Kidney (tissue), 14 donors: ENCODE data around the gene PPP6R2. TPM values are rescaled to one million over a fixed set of nuclear protein-coding genes. Genes with fewer than 3 reads are reported as not detected.

ENCODE experiments used
- DNase-seq, 5 donors: peaks; one replicate each; pipeline ENCODE4 v3.0.0-alpha.2; 2013 to 2020
- FAIRE-seq: peaks from 2 replicates; lab custom pipeline; 2012; peaks lifted over from hg19 to GRCh38; lab: Jason Lieb, UNC
- H3K27ac ChIP-seq, 2 donors: one replicate each; pipeline ENCODE4 v1.7.0; 2013; ENCODE audit warnings: low read depth in 2 of 2, low read length in 2 of 2, inconsistent platforms in 1 of 2
- H3K27me3 ChIP-seq: one replicate; pipeline ENCODE4 v1.7.1; 2013; ENCODE audit warnings: low read length, inconsistent platforms; ENCODE audit not compliant: control insufficient read depth, insufficient read depth
- H3K36me3 ChIP-seq, 3 donors: one replicate each; pipeline versions ENCODE4 v1.7.0 to v1.7.1; 2013; ENCODE audit warnings: low read length in 3 of 3, control low read depth in 1 of 3, inconsistent platforms in 1 of 3; ENCODE audit not compliant: insufficient read depth in 3 of 3, control insufficient read depth in 2 of 3
- H3K4me1 ChIP-seq, 3 donors: one replicate each; pipeline versions ENCODE4 v1.7.0 to v1.7.1; 2013; ENCODE audit warnings: low read length in 3 of 3, inconsistent platforms in 1 of 3, low read depth in 1 of 3; ENCODE audit not compliant: control insufficient read depth in 2 of 3, insufficient read depth in 2 of 3
- H3K4me3 ChIP-seq, 3 donors: one replicate each; pipeline versions ENCODE4 v1.7.0 to v1.8.1; 2013; ENCODE audit warnings: low read length in 3 of 3, control low read depth in 1 of 3, inconsistent platforms in 1 of 3
- H3K9ac ChIP-seq, 3 donors: one replicate each; pipeline versions ENCODE4 v1.7.0 to v1.7.1; 2013; ENCODE audit warnings: low read length in 3 of 3, control low read depth in 1 of 3, inconsistent platforms in 1 of 3
- H3K9me3 ChIP-seq, 3 donors: one replicate each; pipeline versions ENCODE4 v1.7.0 to v1.7.1; 2013; ENCODE audit warnings: low read length in 3 of 3, control low read depth in 1 of 3, inconsistent platforms in 1 of 3; ENCODE audit not compliant: control insufficient read depth in 2 of 3, insufficient read depth in 1 of 3
- CTCF ChIP-seq: IDR thresholded peaks from 3 replicates; pipeline ENCODE4 v1.5.1; 2012; ENCODE audit warnings: mild to moderate bottlenecking, moderate library complexity, borderline replicate concordance; ENCODE audit not compliant: insufficient read depth; ENCODE audit errors: extremely low read depth
- intact Hi-C: fragments of 100-400 bp; cut with DNase I; formaldehyde crosslinking; loops from one replicate; pipeline ENCODE4 v1.11.1; 2022
- polyA plus RNA-seq: library from polyadenylated mRNA; stranded (reverse); fragments of 350-450 nt; fragmentation: Illumina TruSeq; extraction: RNeasy Lipid Tissue Mini Kit (QIAGEN cat#74804); gene quantifications from one replicate; pipeline ENCODE4 v1.2.3, GENCODE V29; 2014; ENCODE audit warnings: low read depth, low replicate concordance; ENCODE audit not compliant: insufficient read depth
- total RNA-seq: library from RNA; stranded (reverse); fragmentation: NEBNext Ultra II Directional; extraction: Animal tissue kit (Norgen Biotek cat#: 25700); gene quantifications from one replicate; pipeline ENCODE4 v1.2.1, GENCODE V29; 2021
- donor health status: control.
- donor health status: control.
- donor health status: control.
- donor health status: control.
- donor health status: control.
- donor health status: DM: yes; HTN: yes; CAD: no.
- donor health status: Normal renal cell carcinoma (clear cell type).

The PPP6R2 gene
- total and polyA plus RNA-seq, 2 donors from 2014 or later, result 39.4 to 53.8 TPM

GRCh38 chr22:50445071-50445879, 102.1 kb downstream of the PPP6R2 start:
- Histone ChIP-seq H3K4me3 (no peak overlapping the region), H3K9ac (peak overlapping the region in 1 of 3 donors; percentile 26), H3K36me3 (peaks cover 0 to 30% (median 9%) of the 10 kb centered on the region in 3 donors), H3K27ac (peak overlapping the region; percentile 61 to 74), H3K4me1 (peaks cover 0 to 25% (median 22%) of the 10 kb centered on the region in 3 donors), H3K9me3 (no peaks in the 10 kb centered on the region), H3K27me3 (no peaks in the 10 kb centered on the region)
- DNase-seq (peak in 1 of 5 donors; percentile 75), FAIRE-seq (no peak)
- intact Hi-C loops, result no loop called here
- TF ChIP-seq CTCF, result no peak

- no peak for TF ChIP-seq CTCF
- DNase-seq (peak in 1 of 5 donors; percentile 68), FAIRE-seq (no peak)
- Histone ChIP-seq H3K4me1 (peaks cover 0 to 25% (median 22%) of the 10 kb centered on the region in 3 donors), H3K9ac (no peak overlapping the region), H3K36me3 (peaks cover 0 to 26% (median 7%) of the 10 kb centered on the region in 3 donors), H3K27ac (peak overlapping the region in 1 of 2 donors; percentile 28), H3K9me3 (no peaks in the 10 kb centered on the region), H3K27me3 (no peaks in the 10 kb centered on the region), H3K4me3 (no peak overlapping the region)
- intact Hi-C loops, result no loop called here
These were observed 103.0 kb downstream of the PPP6R2 start for GRCh38 chr22:50445880-50446707.

GRCh38 chr22:50446708-50447575, 103.8 kb downstream of the PPP6R2 start:
- no peaks in the 10 kb centered on the region for H3K27me3 ChIP-seq
- DNase-seq, result peak in 1 of 5 donors; percentile 73
- H3K9me3 ChIP-seq, result no peaks in the 10 kb centered on the region
- H3K9ac ChIP-seq, result no peak overlapping the region
- H3K27ac ChIP-seq, result no peak overlapping the region
- no peak overlapping the region for H3K4me3 ChIP-seq
- intact Hi-C loops, result no loop called here
- H3K36me3 ChIP-seq, result peaks cover 0 to 26% (median 7%) of the 10 kb centered on the region in 3 donors
- H3K4me1 ChIP-seq, result peaks cover 0 to 25% (median 22%) of the 10 kb centered on the region in 3 donors
- no peak for FAIRE-seq
- no peak for TF ChIP-seq CTCF
